Measurements from ENCODE around the gene TROAP.
"Not testable (repeated sequence)": the region's sequence is repeated elsewhere in the genome, so short reads cannot be mapped to it uniquely, and the experiment has no call there.

The TROAP gene

DNA sequence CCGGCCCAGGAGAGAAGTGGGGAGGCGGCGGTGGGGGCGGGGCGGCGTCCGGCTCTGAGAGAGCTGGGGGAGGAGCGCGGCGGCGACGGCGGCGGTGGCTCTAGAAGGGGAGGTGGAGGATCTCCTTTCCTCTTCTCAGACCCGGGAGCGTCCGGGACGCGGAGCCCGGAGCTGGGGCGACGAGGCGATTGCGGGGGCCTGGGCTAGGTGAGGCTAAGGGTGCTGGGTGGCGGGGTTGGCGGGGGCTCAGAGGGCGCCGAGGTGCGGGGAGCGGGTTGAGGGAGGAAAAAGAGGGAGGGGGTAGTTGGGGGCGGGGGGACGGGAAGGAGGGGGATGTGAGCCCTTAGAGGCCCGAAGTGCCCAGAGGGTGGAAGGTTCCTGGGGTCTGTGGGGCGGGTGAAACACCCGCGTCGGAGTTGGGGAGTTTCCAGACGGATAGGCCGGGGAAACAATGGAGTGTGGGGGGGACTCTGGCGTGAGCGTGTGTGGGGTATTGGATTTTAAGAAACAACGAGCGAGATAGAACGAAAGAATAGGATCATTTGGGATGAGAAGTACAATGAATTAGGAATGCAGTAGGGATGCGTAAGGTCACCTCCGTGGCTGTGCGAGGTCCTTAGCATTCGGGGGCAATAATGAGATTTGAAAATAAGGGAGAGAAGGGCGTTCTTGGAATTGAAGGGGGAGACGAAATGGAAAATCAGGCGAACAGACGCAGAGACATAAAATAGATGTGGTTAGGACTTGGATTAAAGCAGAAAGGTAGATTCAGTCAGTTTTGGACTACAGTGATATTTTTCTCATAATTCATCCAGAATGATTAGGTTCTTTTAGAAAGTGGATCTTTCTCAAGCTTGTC lies 44.6 kb downstream of the TROAP start, which contains the start of gene SPATS2:
SPATS2 (plus strand) TSS at position 82 of the 859 bp plus-strand sequence. CDS start 93,551 bp downstream, outside the sequence.
- DNase-seq (ENCODE audit: low read depth): no peak

GRCh38 chr12:49368240-49368600 lies 45.2 kb downstream of the TROAP start:
- DNase-seq (ENCODE audit: low read depth): no peak

DNA sequence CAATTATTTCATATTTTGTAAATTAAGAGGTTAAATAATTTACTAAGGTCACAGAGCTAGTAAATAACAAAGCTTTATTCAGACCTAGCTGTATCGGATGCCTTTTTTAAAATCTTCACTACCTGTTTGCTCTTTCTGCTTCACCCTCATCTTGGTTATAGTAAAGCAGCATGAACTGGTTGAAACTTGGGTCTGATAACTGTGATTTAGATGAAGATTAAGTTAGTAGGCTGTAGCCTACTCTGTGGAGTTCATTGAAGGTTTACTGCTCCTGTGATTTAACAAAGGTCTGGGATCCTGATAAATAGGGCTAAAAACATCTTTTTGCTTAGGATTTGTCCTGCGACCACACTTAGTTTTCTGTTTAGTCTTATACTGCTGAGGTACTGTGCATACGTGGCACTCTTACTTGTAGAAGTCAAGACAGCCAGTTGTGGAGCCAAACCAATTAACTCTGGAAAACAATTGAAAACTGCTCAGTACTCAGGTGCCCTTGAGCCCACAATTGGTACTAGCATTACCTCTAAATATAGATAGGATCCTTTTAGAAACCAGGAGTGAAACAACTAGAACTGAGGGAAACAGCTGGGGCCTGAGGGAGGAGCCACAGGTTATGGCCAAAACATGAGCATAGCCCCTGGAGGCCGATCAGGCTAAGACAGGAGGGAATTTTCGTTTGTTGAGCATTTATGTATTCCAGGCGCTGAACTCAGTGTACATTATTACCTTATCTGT lies 46.5 kb downstream of the TROAP start:
- DNase-seq (ENCODE audit: low read depth): no peak

- no peak for DNase-seq (ENCODE audit: low read depth)
Measured at GRCh38 chr12:49370539-49370938, 47.5 kb downstream of the TROAP start.

GRCh38 chr12:49375406-49375805 lies 52.4 kb downstream of the TROAP start:
- DNase-seq (ENCODE audit: low read depth): no peak

DNA sequence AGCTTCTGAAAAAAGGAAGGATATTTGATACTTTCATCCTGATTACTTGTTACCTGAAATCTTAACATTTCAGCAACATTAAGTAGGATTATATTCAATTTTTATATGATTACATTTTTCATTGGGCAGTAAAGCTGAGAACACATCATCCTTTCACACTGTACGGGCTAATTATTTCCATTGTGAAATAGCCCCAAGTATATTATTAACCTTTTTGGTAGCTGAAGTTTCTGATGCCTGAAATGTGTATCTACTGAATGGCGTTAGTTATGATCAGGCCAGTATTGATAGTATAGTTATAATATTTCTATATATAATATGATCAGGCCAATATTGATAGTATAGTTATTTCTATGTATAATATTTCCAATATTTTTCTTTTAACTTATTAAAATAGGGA lies 54.3 kb downstream of the TROAP start:
- DNase-seq (ENCODE audit: low read depth): no peak

DNA sequence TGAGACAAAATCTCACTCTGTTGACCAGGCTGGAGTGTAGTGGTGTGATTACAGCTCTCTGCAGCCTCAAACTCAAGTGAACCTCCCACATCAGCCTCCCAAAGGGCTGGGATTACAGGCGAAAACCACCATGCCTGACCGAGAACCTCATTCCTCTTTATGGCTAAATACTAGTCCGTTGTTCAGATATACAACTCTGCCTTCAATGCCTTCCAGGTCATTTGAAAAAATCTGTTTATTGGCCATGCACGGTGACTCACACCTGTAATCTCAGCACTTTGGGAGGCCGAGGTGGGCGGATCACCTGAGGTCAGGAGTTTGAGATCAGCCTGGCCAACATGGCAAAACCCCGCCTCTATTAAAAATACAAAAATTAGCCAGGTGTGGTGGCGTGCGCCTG lies 57.1 kb downstream of the TROAP start:
- not testable (repeated sequence) for DNase-seq (ENCODE audit: low read depth)
